DLD1 (cell line): Measurements from ENCODE around the gene HTR3D.
"Not testable (repeated sequence)": the region's sequence is repeated elsewhere in the genome, so short reads cannot be mapped to it uniquely, and the experiment has no call there.

ENCODE experiments used
- in situ Hi-C: cut with HindIII; loops from 2 replicates; pipeline ENCODE4 v1.10.0; 2017; ENCODE audit warnings: low sequenced_read_pairs

The HTR3D gene

GRCh38 chr3:184015381-184016019, 16.0 kb upstream of the HTR3D start:
- in situ Hi-C loops: loop anchor here (10.0 kb wide), 1 partner anchor 121 kb away; no protein-coding TSS in a partner anchor

- in situ Hi-C loops: loop anchor here (10.0 kb wide), 1 partner anchor 121 kb away; no protein-coding TSS in a partner anchor
Observed at GRCh38 chr3:184016169-184016570, 15.4 kb upstream of the HTR3D start.

DNA sequence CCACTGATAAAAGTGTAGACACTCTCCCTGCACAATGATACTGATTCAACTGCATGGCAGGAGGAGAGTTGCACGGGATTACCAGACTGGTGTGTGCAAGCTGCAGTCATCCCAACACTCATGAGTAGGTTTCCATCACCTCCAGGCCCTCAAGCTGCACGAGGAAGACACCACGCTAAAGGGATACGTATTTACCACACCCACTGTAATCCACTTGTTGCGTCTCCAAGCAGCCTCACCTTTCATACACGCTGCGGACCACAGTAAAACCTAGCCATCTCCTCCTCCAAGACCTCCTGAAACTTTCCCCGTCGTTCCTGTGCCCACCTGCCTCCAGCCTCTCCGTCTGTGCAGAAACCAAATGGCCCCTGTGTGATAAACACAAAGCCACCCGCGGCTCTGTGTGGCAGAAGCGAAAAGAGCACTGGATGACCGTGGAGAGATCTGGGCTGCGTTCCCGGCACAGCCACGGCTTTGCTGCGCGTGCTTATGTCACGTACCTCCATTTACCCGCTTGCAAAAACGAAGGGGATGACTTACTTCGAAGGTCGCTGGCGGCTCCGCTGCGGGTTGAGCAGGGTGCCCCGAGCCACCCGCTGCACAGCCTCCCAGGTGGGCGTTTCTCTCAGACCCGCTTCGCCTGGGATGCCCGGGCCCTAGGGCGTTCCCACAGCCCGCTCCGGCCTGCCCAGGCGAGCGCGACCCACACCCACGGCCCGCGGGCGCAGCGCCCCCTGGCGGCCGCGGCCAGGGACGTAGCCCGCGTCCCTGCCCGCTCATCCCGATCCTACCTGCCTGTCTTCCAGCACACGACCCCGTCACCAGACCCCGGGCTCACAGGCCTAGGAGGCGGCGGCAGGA, 14.5 kb upstream of the HTR3D start:
- in situ Hi-C loops: loop anchor here (10.0 kb wide), 1 partner anchor 122 kb away; no protein-coding TSS in a partner anchor

DNA sequence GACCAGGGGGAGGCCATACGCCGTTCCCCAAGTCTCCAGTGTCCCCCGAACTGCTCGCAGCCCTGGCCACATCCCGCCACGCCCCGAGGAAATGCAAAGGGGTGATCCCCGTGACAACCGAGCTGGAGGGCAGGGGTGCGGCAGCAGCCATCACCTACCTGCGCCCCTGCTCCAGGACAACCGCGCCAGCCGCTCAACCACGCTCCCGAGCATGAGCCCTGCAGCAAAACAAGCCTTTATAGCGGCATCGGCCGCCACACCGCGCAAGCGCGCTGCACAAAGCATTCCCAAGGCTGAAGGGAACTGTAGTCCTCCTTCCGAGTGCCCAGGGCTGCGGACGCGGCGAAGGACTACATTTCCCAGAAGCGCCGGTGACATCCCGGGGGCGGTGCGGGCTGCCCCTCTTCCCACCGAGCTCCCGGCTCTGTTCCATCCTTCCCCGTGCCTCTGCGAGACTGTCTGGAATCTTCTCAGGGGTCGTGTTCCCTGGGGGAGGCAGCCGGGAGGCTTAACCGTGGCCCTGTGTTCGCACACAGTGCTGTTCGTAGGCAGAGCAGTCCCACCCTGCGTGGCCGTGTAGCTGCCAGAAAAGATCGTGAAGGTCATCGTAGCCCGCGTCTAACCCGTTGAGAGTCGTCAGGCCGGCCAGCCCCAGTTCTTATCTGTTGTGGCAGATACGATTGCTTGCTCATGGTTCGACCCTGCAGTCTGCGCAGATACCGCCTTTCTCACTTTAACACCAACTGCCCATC, 13.7 kb upstream of the HTR3D start, which contains the start of gene ABCC5:
Gene ABCC5 (minus strand): TSS at position 213 of the 752 bp plus-strand sequence. CDS start 3,492 bp downstream, outside the sequence.
- in situ Hi-C loops: loop anchor here (10.0 kb wide), 1 partner anchor 123 kb away; no protein-coding TSS in a partner anchor

GRCh38 chr3:184018424-184018973, 13.0 kb upstream of the HTR3D start:
- in situ Hi-C loops: loop anchor here (10.0 kb wide), 1 partner anchor 124 kb away; no protein-coding TSS in a partner anchor

DNA sequence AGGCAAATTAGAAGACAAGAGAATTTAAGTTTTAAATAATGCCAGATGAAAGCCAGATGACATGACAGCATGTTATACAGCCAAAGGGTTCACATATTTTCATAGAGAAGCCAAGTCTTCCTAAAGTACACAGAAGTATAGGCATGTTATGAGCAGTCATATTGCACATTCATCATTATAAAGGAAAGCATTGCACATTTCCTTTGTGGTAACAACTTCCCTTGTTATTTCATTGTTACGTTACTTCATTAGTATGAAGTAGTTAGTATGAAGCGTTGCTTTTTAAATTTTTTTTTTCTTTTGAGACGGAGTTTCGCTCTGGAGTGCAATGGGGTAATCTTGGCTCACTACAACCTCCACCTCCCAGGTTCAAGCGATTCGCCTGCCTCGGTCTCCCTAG, 9.2 kb upstream of the HTR3D start:
- in situ Hi-C loops: no loop called here

DNA sequence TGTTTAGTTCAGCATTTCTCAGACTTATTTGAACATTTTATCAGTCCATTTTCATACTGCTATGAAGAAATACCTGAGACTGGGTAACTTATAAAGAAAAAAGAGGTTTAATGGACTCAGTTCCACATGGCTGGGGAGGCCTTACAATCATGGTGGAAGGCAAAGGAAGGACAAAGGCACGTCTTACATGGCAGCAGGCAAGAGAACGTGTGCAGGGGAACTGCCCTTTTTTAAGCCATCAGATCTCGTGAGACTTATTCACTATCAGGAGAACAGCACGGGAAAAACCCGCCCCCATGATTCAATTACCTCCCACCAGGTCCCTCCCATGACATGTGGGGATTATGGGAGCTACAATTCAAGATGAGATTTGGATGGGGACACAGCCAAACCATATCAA, 6.3 kb upstream of the HTR3D start:
- in situ Hi-C loops: not testable (repeated sequence)

GRCh38 chr3:184028275-184028890, 3.2 kb upstream of the HTR3D start:
- in situ Hi-C loops: not testable (repeated sequence)

GRCh38 chr3:184029443-184029842, 2.1 kb upstream of the HTR3D start:
- in situ Hi-C loops: no loop called here

GRCh38 chr3:184030536-184030935, 1.0 kb upstream of the HTR3D start:
- in situ Hi-C loops: no loop called here

GRCh38 chr3:184037816-184038215, 6.3 kb downstream of the HTR3D start:
- in situ Hi-C loops: no loop called here

GRCh38 chr3:184038307-184038706, 6.8 kb downstream of the HTR3D start:
- in situ Hi-C loops: not testable (repeated sequence)

DNA sequence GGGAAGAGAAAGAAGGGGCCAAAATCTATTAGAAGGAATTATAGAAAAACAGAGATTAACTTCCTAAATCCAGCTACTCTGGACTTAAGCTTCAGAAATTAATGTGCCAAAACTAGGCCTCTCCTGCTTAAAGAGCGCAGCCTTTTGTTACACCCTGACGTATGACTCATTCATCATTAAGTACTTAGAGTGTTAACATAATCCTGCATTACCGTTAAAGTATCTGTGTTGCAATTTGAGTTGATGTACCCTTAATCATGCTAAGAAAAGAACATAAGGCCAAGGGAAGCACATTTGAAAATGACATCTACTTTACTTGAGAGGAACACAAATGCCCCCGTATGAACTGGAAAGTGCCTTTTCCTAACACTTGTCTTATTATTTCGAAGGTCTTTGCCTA, 7.9 kb downstream of the HTR3D start:
- in situ Hi-C loops: no loop called here

- in situ Hi-C loops: no loop called here
Observed at GRCh38 chr3:184040010-184040409, 8.5 kb downstream of the HTR3D start.

DNA sequence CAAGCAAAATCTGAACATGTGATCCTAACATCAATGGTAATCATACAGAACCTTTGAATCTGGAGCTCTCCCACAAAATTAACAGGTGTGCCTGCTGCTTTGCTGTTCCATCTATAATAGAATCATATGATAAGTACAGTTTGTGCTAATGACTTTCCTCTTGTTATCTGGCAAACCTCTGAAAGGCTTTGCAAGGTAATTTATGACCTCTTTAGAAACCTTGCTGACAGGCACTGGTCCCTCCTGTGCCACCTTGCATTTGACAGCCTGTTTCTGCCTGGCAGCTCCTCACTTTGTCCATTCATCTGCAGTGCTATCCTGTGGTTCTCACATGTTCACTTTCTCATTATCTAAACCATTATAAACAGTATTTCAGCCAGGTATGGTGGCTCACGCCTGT, 11.1 kb downstream of the HTR3D start:
- in situ Hi-C loops: no loop called here

DNA sequence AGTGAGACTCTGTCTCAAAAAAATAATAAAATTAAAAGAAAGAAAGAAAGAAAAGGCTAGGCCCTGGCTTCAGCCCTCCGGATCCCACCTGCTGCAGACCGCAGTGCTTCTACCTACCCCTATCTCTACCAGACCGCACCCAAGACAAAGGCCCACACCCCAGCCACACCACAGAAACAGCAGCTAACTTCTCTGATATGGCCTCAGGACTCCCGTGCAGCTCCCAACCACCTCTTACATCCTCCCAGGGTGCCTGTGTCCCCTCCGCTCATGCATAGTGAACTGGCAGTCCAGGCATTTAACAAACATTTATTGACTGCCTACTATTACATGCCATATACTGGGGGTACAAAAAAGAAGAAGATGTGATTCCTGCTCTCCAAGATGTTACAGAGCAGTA, 14.5 kb downstream of the HTR3D start:
- in situ Hi-C loops: no loop called here

- in situ Hi-C loops: no loop called here
Observed at GRCh38 chr3:184050217-184050847, 18.8 kb downstream of the HTR3D start.

- in situ Hi-C loops: no loop called here
Observed at GRCh38 chr3:184052767-184053166, 21.2 kb downstream of the HTR3D start, which contains the start of gene HTR3C. Gene HTR3C, plus strand, starts transcription at chr3:184053047. Its CDS starts 34 bp downstream, at chr3:184053081.

- in situ Hi-C loops: no loop called here
Observed at GRCh38 chr3:184058029-184058428, 26.5 kb downstream of the HTR3D start.

DNA sequence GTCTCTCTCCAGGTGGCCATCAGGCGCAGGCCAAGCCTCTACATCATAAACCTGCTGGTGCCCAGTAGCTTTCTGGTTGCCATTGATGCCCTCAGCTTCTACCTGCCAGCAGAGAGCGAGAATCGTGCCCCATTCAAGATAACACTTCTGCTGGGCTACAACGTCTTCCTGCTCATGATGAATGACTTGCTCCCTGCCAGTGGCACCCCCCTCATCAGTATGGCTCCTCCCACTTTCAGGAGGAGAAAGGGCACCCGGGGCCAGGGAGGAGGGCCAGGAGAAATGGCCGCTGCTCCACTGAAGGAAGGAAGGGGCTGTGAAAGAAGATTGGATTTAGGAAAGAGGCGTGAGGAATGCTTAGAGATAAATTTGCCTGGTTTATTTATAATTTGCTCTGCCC, 27.9 kb downstream of the HTR3D start:
- in situ Hi-C loops: no loop called here
